BE2C (cell line): Measurements from ENCODE around the gene GPR132.

Source experiments
- DNase-seq: peaks from one replicate; pipeline ENCODE4 v3.0.0-alpha.2; 2020
- H3K27me3 ChIP-seq: fragments of 250-450 bp; sonication (Bioruptor Pico); 2 replicates; pipeline ENCODE4 v1.5.1; 2020; ENCODE audit warnings: mild to moderate bottlenecking
- H3K36me3 ChIP-seq: fragments of 250-450 bp; sonication (Bioruptor Pico); 2 replicates; pipeline ENCODE4 v1.5.1; 2020; ENCODE audit warnings: mild to moderate bottlenecking
- H3K4me1 ChIP-seq: fragments of 250-450 bp; sonication (Bioruptor Pico); 2 replicates; pipeline ENCODE4 v1.5.1; 2020
- H3K4me3 ChIP-seq: 2 replicates; pipeline ENCODE4 v1.5.1; 2011; ENCODE audit warnings: low read depth, low read length
- H3K9me3 ChIP-seq: fragments of 250-450 bp; sonication (Bioruptor Pico); 2 replicates; pipeline ENCODE4 v1.5.1; 2020
- TF ChIP-seq, protein P1 (sequence below): IDR thresholded peaks from 2 replicates; pipeline ENCODE4 v1.5.1; 2012; ENCODE audit warnings: mild to moderate bottlenecking, low read depth, low read length

The GPR132 gene

DNA sequence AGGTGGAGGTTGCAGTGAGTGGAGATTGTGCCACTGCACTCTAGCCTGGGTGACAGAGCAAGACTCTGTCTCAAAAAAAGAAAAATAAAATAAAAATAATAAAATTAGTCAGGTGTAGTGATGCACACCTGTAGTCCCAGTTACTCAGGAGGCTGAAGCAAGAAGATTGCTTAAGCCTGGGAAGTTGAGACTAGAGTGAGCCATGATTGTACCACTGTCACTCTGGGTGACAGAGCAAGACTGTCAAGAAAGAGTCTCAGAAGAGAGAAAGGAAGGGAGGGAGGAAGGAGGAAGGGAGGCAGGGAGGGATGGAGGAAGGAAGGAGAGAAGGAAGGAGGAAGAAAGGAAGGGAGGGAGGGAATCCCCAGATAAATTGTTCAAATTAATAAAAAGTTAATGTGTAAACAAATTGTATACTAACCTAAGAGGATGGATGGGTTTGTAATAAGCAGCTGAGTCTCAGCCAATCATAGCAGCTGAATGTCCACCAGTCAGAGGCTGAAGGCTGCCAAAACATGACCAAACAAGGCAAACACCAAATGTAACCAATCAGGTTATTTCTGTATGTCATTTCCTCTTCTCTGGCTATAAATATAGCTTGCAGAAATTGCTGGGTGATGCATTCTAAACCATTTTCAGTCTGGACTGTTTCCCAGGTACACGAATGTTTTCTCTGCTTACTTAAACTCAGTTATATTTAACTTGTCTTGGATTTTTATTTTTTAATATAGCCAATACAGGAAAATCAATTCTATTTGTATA lies 38.2 kb downstream of the GPR132 start:
- DNase-seq: no peak
- Histone ChIP-seq H3K4me1 (no peaks in the 10 kb centered on the region), H3K36me3 (no peaks in the 10 kb centered on the region), H3K4me3 (no peak overlapping the region), H3K9me3 (no peaks in the 10 kb centered on the region), H3K27me3 (no peaks in the 10 kb centered on the region)
- TF ChIP-seq, protein P1, sequence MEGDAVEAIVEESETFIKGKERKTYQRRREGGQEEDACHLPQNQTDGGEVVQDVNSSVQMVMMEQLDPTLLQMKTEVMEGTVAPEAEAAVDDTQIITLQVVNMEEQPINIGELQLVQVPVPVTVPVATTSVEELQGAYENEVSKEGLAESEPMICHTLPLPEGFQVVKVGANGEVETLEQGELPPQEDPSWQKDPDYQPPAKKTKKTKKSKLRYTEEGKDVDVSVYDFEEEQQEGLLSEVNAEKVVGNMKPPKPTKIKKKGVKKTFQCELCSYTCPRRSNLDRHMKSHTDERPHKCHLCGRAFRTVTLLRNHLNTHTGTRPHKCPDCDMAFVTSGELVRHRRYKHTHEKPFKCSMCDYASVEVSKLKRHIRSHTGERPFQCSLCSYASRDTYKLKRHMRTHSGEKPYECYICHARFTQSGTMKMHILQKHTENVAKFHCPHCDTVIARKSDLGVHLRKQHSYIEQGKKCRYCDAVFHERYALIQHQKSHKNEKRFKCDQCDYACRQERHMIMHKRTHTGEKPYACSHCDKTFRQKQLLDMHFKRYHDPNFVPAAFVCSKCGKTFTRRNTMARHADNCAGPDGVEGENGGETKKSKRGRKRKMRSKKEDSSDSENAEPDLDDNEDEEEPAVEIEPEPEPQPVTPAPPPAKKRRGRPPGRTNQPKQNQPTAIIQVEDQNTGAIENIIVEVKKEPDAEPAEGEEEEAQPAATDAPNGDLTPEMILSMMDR: no peak

GRCh38 chr14:105026033-105026785 lies 39.0 kb downstream of the GPR132 start:
- Histone ChIP-seq H3K4me3 (no peak overlapping the region), H3K9me3 (no peaks in the 10 kb centered on the region), H3K36me3 (no peaks in the 10 kb centered on the region), H3K27me3 (no peaks in the 10 kb centered on the region), H3K4me1 (0 out of 2 replicates have a peak, but pooled peaks cover 3% of the 10 kb centered on the region)
- TF ChIP-seq, protein P1: no peak
- DNase-seq: no peak

DNA sequence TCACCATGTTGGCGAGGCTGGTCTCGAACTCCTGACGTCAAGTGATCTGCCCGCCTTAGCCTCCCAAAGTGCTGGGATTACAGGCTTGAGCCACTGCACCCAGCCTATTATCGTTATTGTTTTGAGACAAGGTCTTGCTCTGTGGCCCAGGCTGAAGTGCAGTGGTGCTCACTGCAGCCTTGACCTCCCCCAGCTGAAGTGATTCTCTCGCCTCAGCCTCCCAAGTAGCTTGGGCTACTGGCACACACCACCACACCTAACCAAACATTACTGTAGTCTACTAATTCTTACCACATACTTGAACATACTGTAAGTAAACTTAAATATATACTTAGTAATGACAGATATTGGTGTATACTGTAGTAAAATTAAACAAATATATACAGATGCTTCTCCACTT lies 39.8 kb downstream of the GPR132 start:
- TF ChIP-seq, protein P1: no peak
- H3K4me1 ChIP-seq: 0 out of 2 replicates have a peak, but pooled peaks cover 3% of the 10 kb centered on the region

DNA sequence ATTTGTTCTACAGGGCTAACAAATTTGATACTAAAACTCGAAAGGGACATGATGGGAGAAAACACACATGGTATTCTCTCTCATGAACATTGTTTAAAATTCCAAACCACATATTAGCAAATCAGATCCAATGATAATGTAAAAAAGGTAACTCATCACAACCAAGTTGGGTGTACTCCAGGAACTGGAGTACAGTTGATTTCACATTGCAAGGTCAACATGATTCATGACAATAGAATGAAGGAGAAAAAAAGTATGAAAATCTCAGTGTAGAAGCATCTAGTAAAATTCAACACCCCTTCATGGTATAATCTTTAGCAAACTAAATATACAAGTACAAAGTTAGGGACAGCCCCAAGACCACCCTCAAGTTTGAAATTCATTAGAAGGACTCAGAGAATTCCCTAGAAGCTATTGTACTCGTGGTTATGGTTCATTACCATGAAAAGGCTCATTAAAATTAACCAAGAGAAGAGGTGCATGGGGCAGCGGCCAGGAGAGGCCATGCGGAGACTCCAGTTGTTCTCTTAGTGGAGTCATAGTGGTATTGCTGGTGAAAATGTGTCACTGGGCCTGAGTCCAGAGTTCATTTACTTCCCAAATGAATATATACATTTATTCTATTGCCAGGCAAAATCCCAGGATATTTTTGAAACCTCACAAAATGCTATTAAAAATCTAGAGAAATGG lies 41.3 kb downstream of the GPR132 start:
- no peaks in the 10 kb centered on the region for H3K27me3 ChIP-seq
- 0 out of 2 replicates have a peak, but pooled peaks cover 3% of the 10 kb centered on the region for H3K4me1 ChIP-seq
- H3K36me3 ChIP-seq: peaks cover 13% of the 10 kb centered on the region
- H3K9me3 ChIP-seq: no peaks in the 10 kb centered on the region
- no peak for DNase-seq
- TF ChIP-seq, protein P1: no peak
- no peak overlapping the region for H3K4me3 ChIP-seq

More for the DNA sequence above, 39.8 kb downstream of the GPR132 start:
- no peak for DNase-seq
- H3K36me3 ChIP-seq: peaks cover 4% of the 10 kb centered on the region
- no peaks in the 10 kb centered on the region for H3K9me3 ChIP-seq
- H3K27me3 ChIP-seq: no peaks in the 10 kb centered on the region
- no peak overlapping the region for H3K4me3 ChIP-seq

DNA sequence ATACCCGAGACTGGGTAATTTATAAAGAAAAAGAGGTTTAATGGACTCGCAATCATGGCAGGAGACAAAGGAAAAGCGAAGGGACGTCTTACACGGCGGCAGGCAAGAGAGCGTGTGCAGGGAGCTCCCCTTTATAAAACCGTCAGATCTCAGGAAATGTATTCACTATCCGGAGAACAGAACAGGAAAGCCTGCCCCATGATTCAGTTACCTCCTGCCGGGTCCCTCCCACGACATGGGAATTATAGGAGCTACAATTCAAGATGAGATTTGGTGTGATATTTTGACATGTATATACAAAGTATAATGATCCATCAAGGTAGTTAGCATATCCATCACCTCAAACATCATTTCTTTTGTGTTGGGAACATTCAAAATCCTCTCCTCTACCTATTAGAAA lies 42.1 kb downstream of the GPR132 start:
- H3K4me1 ChIP-seq: 0 out of 2 replicates have a peak, but pooled peaks cover 3% of the 10 kb centered on the region
- DNase-seq: no peak
- H3K9me3 ChIP-seq: no peaks in the 10 kb centered on the region
- TF ChIP-seq, protein P1: no peak
- H3K27me3 ChIP-seq: no peaks in the 10 kb centered on the region
- peaks cover 17% of the 10 kb centered on the region for H3K36me3 ChIP-seq
- H3K4me3 ChIP-seq: no peak overlapping the region
